GM12878 (cell line): ENCODE data around the gene ULBP2. TPM values are rescaled to one million over a fixed set of nuclear protein-coding genes. Genes with fewer than 3 reads are reported as not detected.

Experiments used
- ATAC-seq: fragments of 200-7000 bp; cut with Tn5 transposase; 3 replicates; pipeline ENCODE4 v1.9.1; 2020; ENCODE audit warnings: mild to moderate bottlenecking, moderate library complexity
- BruUV-seq: library from RNA; stranded (reverse); fragments of 400-500 nt; replicated peaks from 2 replicates; lab custom pipeline; 2021; lab: Mats Ljungman, UMichigan
- CTCF ChIA-PET: fragments of 300-600 bp; sonication (Branson Sonifier 250); formaldehyde crosslinking; extraction: SDS; loops from one replicate; lab custom pipeline; 2021; ENCODE audit warnings: inconsistent platforms; lab: Yijun Ruan, JAX
- POLR2A ChIA-PET: fragments of 350-600 bp; formaldehyde crosslinking; extraction: SDS; loops from one replicate; lab custom pipeline; 2021; ENCODE audit warnings: inconsistent platforms; lab: Charles Lee
- RAD21 ChIA-PET: fragments of 300-600 bp; sonication (Branson Sonifier 250); formaldehyde crosslinking; loops from one replicate; lab custom pipeline; 2023; ENCODE audit warnings: antibody characterized with exemption; ENCODE audit not compliant: unreplicated experiment; lab: Charles Lee
- SMC1A ChIA-PET: fragments of 300-600 bp; sonication (Branson Sonifier 250); formaldehyde crosslinking; loops from one replicate; lab custom pipeline; 2023; ENCODE audit not compliant: unreplicated experiment, uncharacterized antibody; lab: Charles Lee
- DNase-seq: peaks from one replicate; pipeline ENCODE4 v3.0.0-alpha.2; 2011; ENCODE audit warnings: low read depth, low spot score
- FAIRE-seq: peaks from 3 replicates; lab custom pipeline; 2011; peaks lifted over from hg19 to GRCh38; lab: Jason Lieb, UNC
- H2AFZ ChIP-seq: 2 replicates; pipeline ENCODE4 v1.6.0; 2011; ENCODE audit warnings: low read depth, low read length, control low read depth; ENCODE audit not compliant: control insufficient read depth
- H3K27ac ChIP-seq: 2 replicates; pipeline ENCODE4 v1.5.1; 2011; ENCODE audit warnings: control low read depth; ENCODE audit not compliant: control insufficient read depth, insufficient read depth
- H3K27me3 ChIP-seq, 2 experiments: replicated peaks in 1 of 2; 2 replicates each; pipeline versions ENCODE4 v1.6.0 to v1.6.1; 2011; ENCODE audit warnings: low read length in 1 of 2; ENCODE audit not compliant: control insufficient read depth in 2 of 2, insufficient read depth in 2 of 2
- H3K36me3 ChIP-seq, 2 experiments: 2 replicates each; pipeline ENCODE4 v1.5.1; 2011; ENCODE audit warnings: low read length in 1 of 2; ENCODE audit not compliant: control insufficient read depth in 2 of 2, insufficient read depth in 2 of 2
- H3K4me1 ChIP-seq: 2 replicates; pipeline ENCODE4 v1.6.1; 2011; ENCODE audit warnings: mild to moderate bottlenecking, low read length, moderate library complexity, mixed read lengths; ENCODE audit not compliant: control insufficient read depth, insufficient read depth
- H3K4me2 ChIP-seq: 2 replicates; pipeline ENCODE4 v1.6.0; 2011; ENCODE audit warnings: control low read depth; ENCODE audit not compliant: control insufficient read depth, insufficient read depth
- H3K4me3 ChIP-seq: fragments of 200-600 bp; sonication (generic); 2 replicates; pipeline ENCODE4 v1.5.1; 2016
- H3K79me2 ChIP-seq: 2 replicates; pipeline ENCODE4 v1.6.0; 2011; ENCODE audit warnings: low read length; ENCODE audit not compliant: control insufficient read depth, insufficient read depth
- H3K9ac ChIP-seq: 2 replicates; pipeline ENCODE4 v1.8.0; 2011; ENCODE audit warnings: low read length, control low read depth, mixed read lengths; ENCODE audit not compliant: control insufficient read depth, insufficient read depth
- H3K9me3 ChIP-seq: replicated peaks from 3 replicates; pipeline ENCODE4 v1.5.1; 2011; ENCODE audit warnings: mild to moderate bottlenecking, low read length; ENCODE audit not compliant: control insufficient read depth, insufficient read depth
- H4K20me1 ChIP-seq: 2 replicates; pipeline ENCODE4 v1.6.0; 2011; ENCODE audit not compliant: control insufficient read depth, insufficient read depth
- CEBPB ChIP-seq, 2 experiments: fragments of 150-350 bp in 1 of 2; IDR thresholded peaks; 2 replicates each; pipeline ENCODE4 v1.6.1; 2012 to 2014; ENCODE audit warnings: low read depth in 2 of 2, low read length in 2 of 2, borderline replicate concordance in 1 of 2, inconsistent platforms in 1 of 2
- CEBPZ ChIP-seq: fragments of 150-350 bp; IDR thresholded peaks from 2 replicates; pipeline ENCODE4 v1.6.1; 2016; ENCODE audit warnings: low read depth, low read length
- CHD1 ChIP-seq: IDR thresholded peaks from 2 replicates; pipeline ENCODE4 v1.6.1; 2012; ENCODE audit warnings: low read depth, low read length, improper control_type of control experiment
- MAX ChIP-seq: IDR thresholded peaks from 2 replicates; pipeline ENCODE4 v1.6.1; 2012; ENCODE audit warnings: low read depth, low read length, improper control_type of control experiment
- MEF2B ChIP-seq: fragments of 450-650 bp; IDR thresholded peaks from 2 replicates; pipeline ENCODE4 v1.6.1; 2018; ENCODE audit warnings: mild to moderate bottlenecking, moderate library complexity; ENCODE audit not compliant: partially characterized antibody, poor library complexity, severe bottlenecking
- NR2C1 ChIP-seq: fragments of 450-650 bp; IDR thresholded peaks from 2 replicates; pipeline ENCODE4 v1.6.1; 2017; ENCODE audit warnings: antibody characterized with exemption, mild to moderate bottlenecking, moderate library complexity
- NRF1 ChIP-seq: conservative IDR thresholded peaks from 2 replicates; pipeline ENCODE4 v1.6.1; 2011; ENCODE audit warnings: mild to moderate bottlenecking, low read depth, low read length, improper control_type of control experiment
- SIN3A ChIP-seq: IDR thresholded peaks from 2 replicates; pipeline ENCODE4 v1.6.1; 2012; ENCODE audit warnings: low read depth, low read length, improper control_type of control experiment
- SKIL ChIP-seq: fragments of 450-650 bp; IDR thresholded peaks from 2 replicates; pipeline ENCODE4 v1.6.1; 2017; ENCODE audit warnings: mild to moderate bottlenecking, low read depth, inconsistent platforms; ENCODE audit not compliant: poor library complexity, severe bottlenecking
- SP1 ChIP-seq: IDR thresholded peaks from one replicate; pipeline ENCODE4 v1.6.1; 2011; ENCODE audit warnings: low read depth, low read length
- ZNF207 ChIP-seq: fragments of 450-650 bp; IDR thresholded peaks from 2 replicates; pipeline ENCODE4 v1.6.1; 2014; ENCODE audit warnings: antibody characterized with exemption, mild to moderate bottlenecking, borderline replicate concordance
- ZNF592 ChIP-seq: fragments of 450-650 bp; IDR thresholded peaks from 2 replicates; pipeline ENCODE4 v1.6.1; 2017; ENCODE audit warnings: mild to moderate bottlenecking, moderate library complexity
- WGBS: methylation state at CpG from one replicate; pipeline ENCODE4 v1.1.6; 2016; ENCODE audit warnings: low lambda C conversion rate; ENCODE audit not compliant: insufficient replicate concordance, insufficient coverage; ENCODE audit errors: missing lambda C conversion rate; 5-methylcytosine and 5-hydroxymethylcytosine counted together
- in situ Hi-C: fragments of 300-500 bp; cut with MboI; formaldehyde crosslinking; loops from 9 replicates; pipeline ENCODE4 v1.14.3; 2018; ENCODE audit warnings: mixed read lengths
- intact Hi-C: fragments of 100-400 bp; cut with micrococcal nuclease; formaldehyde crosslinking; loops from one replicate; pipeline ENCODE4 v1.14.2; 2022; ENCODE audit not compliant: unreplicated experiment
- polyA plus RNA-seq, 11 experiments: library from polyadenylated mRNA; depleted of rRNA in 4 of 11; unstranded in 6 of 11; stranded (reverse) in 5 of 11; fragments of >200 nt; fragmentation: Nextera tagmentation in 4 of 11; fragmentation: Illumina TruSeq in 1 of 11; extraction: Ambion mirVana in 4 of 11; extraction: Trizol in 1 of 11; gene quantifications; 1 replicate in 1 of 11; 2 replicates in 10 of 11; pipeline versions ENCODE4 v1.2.1 to v1.2.3, GENCODE V29; 2011 to 2016; ENCODE audit warnings: inconsistent platforms in 2 of 11, missing spikeins in 2 of 11, low read depth in 1 of 11
- total RNA-seq, 4 experiments: library from RNA; depleted of rRNA in 3 of 4; stranded (reverse); fragments of >200 nt in 3 of 4; fragmentation: Illumina TruSeq in 1 of 4; extraction: Trizol in 1 of 4; gene quantifications; 2 replicates each; pipeline versions ENCODE4 v1.2.1 to v1.2.3, GENCODE V29; 2013 to 2021
- TF ChIP-seq, protein P1 (sequence below): IDR thresholded peaks from 2 replicates; pipeline ENCODE4 v1.6.1; 2012; ENCODE audit warnings: low read depth, low read length, improper control_type of control experiment

Gene ULBP2
- total and polyA plus RNA-seq, 10 of the 15 experiments (the other 5 are each of a cell fraction or from before 2014, with no cell fraction given), result 0.16 to 2.5 (median 0.22) TPM; not detected in 3

GRCh38 chr6:149924933-149925252 lies 16.9 kb upstream of the ULBP2 start:
- WGBS, result 34% methylated on average over 4 of the region's 4 CpGs
- ChIA-PET SMC1A (no interaction called here), CTCF (interaction anchor here (0.7 to 2.1 kb wide), 4 partner anchors 88 to 891 kb away, joined by 3 to 11 read pairs (median 4); no protein-coding TSS in a partner anchor), POLR2A (interaction anchor here (1.2 kb wide), 1 partner anchor 71 kb away, joined by 3 read pairs; no protein-coding TSS in a partner anchor), RAD21 (no interaction called here)
- intact Hi-C loops (no loop called here), in situ Hi-C loops (loop anchor here (5.0 kb wide), 1 partner anchor 93 kb away; no protein-coding TSS in a partner anchor)
- FAIRE-seq, result no peak
- Histone ChIP-seq H3K4me1 (no peaks in the 10 kb centered on the region), H4K20me1 (no peaks in the 10 kb centered on the region; the same call in 1 of the 2 replicates), H3K4me2 (no peak overlapping the region), H3K79me2 (no peaks in the 10 kb centered on the region), H3K36me3 (no peaks in the 10 kb centered on the region), H3K9ac (no peak overlapping the region), H2AFZ (no peak overlapping the region), H3K27ac (no peak overlapping the region), H3K4me3 (no peak overlapping the region), H3K27me3 (peaks cover 8 to 17% of the 10 kb centered on the region in 2 experiments), H3K9me3 (no peaks in the 10 kb centered on the region; the same call in 2 of the 3 replicates)
- DNase-seq, result no peak
- ATAC-seq, result peak; percentile 26
- no TSS peak for BruUV-seq
- TF ChIP-seq MEF2B (no peak), SIN3A (no peak), SP1 (no peak), MAX (no peak), CHD1 (no peak), NR2C1 (no peak), CEBPZ (no peak), SKIL (no peak), ZNF207 (no peak), ZNF592 (no peak), CEBPB (IDR thresholded peaks at IDR 0.05; ENCODE audit: borderline replicate concordance in 1 of 2, low read depth in 2 of 2, low read length in 2 of 2) (no peak), NRF1 (no peak)
- TF ChIP-seq, protein P1, sequence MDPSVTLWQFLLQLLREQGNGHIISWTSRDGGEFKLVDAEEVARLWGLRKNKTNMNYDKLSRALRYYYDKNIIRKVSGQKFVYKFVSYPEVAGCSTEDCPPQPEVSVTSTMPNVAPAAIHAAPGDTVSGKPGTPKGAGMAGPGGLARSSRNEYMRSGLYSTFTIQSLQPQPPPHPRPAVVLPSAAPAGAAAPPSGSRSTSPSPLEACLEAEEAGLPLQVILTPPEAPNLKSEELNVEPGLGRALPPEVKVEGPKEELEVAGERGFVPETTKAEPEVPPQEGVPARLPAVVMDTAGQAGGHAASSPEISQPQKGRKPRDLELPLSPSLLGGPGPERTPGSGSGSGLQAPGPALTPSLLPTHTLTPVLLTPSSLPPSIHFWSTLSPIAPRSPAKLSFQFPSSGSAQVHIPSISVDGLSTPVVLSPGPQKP, result no peak
